Epithelial cell of esophagus (primary cell): ENCODE data around the gene RWDD2A.

ENCODE experiments used
- DNase-seq: peaks from one replicate; pipeline ENCODE4 v3.0.0; 2010; ENCODE audit warnings: low read depth
- H3K4me3 ChIP-seq: 2 replicates; pipeline ENCODE4 v1.5.1; 2011; ENCODE audit warnings: mild to moderate bottlenecking, low read length, control low read depth
- TF ChIP-seq, protein P1 (sequence below): IDR thresholded peaks from 2 replicates; pipeline ENCODE4 v1.5.1; 2011; ENCODE audit warnings: low read depth, mild to moderate bottlenecking, low read length, control low read depth, inconsistent platforms; ENCODE audit not compliant: insufficient read depth; ENCODE audit errors: missing control alignments

The RWDD2A gene

DNA sequence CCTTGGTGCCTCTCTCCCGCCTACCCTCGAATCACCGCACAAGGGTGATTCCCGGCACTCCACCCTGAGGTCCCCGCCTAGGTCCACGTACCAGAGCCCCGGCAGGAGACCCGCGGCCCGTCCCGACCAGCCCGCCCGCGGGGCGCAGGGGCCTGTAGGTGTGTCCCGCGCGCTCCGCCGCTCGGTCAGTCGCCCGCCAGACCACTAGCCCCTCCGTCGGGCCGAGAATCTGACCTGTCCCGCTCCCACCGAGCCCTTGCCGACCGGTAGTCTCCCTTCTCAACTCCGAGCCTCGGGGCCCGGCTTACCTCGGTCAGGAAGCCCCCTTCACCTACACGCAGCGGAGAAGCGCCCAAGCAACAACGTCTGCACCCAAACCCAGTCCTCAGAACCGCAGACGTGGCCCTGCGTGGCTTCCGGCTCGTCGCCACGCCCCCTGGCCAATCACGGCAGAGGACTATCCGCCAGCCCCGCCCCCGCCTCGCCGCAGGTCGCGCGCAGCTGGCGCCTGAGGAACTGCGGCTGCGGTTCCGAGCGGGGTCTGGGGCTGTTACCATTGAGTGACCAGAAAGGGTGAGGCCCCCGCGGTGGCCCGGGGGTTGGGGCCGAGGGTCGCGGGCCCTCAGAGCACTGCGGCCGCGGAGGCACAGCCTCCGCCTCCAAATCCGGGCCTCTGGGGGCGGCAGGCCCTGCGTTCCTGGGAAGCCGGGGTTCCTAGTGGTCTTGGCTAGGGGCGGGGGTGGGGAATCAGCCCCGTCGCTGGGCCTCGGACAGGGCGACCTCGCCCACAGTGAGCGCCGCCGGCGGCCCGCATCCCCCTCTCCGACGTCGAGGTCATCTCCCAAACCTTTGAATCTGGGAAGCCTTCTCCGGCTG lies at the start of gene RWDD2A, which contains the start of gene PGM3:
TSS of gene RWDD2A (plus strand) at position 487 of the 876 bp plus-strand sequence. CDS start 1,095 bp downstream, outside the sequence.
TSS of gene PGM3 (minus strand) at position 395 of the 876 bp plus-strand sequence. CDS start 2,253 bp downstream, outside the sequence.
- H3K4me3 ChIP-seq = peak within 1 kb of the TSS; percentile 80
- DNase-seq = peak; percentile 88
- TF ChIP-seq, protein P1, sequence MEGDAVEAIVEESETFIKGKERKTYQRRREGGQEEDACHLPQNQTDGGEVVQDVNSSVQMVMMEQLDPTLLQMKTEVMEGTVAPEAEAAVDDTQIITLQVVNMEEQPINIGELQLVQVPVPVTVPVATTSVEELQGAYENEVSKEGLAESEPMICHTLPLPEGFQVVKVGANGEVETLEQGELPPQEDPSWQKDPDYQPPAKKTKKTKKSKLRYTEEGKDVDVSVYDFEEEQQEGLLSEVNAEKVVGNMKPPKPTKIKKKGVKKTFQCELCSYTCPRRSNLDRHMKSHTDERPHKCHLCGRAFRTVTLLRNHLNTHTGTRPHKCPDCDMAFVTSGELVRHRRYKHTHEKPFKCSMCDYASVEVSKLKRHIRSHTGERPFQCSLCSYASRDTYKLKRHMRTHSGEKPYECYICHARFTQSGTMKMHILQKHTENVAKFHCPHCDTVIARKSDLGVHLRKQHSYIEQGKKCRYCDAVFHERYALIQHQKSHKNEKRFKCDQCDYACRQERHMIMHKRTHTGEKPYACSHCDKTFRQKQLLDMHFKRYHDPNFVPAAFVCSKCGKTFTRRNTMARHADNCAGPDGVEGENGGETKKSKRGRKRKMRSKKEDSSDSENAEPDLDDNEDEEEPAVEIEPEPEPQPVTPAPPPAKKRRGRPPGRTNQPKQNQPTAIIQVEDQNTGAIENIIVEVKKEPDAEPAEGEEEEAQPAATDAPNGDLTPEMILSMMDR = no peak

- TF ChIP-seq, protein P1 = no peak
- DNase-seq = peak; percentile 13
- no peak overlapping the region for H3K4me3 ChIP-seq
Measured at GRCh38 chr6:83151114-83151513, 42.0 kb upstream of the RWDD2A start.

GRCh38 chr6:83152913-83153312 lies 40.2 kb upstream of the RWDD2A start:
- TF ChIP-seq, protein P1 = no peak
- DNase-seq = no peak
- H3K4me3 ChIP-seq = no peak overlapping the region

GRCh38 chr6:83153883-83154521 lies 39.2 kb upstream of the RWDD2A start:
- TF ChIP-seq, protein P1 = no peak
- H3K4me3 ChIP-seq = no peak overlapping the region
- no peak for DNase-seq

GRCh38 chr6:83155794-83156193 lies 37.4 kb upstream of the RWDD2A start:
- TF ChIP-seq, protein P1 = no peak

GRCh38 chr6:83160167-83160566 lies 33.0 kb upstream of the RWDD2A start:
- H3K4me3 ChIP-seq = no peak overlapping the region
- TF ChIP-seq, protein P1 = no peak
- no peak for DNase-seq

More at GRCh38 chr6:83155794-83156193, 37.4 kb upstream of the RWDD2A start:
- no peak for DNase-seq
- H3K4me3 ChIP-seq = no peak overlapping the region
